Measurements from ENCODE around the gene MRPS7. TPM values are rescaled to one million over a fixed set of nuclear protein-coding genes. Genes with fewer than 3 reads are reported as not detected.

Gene MRPS7
- total and polyA plus RNA-seq, 10 of the 15 experiments (the other 5 are each of a cell fraction or from before 2014, with no cell fraction given) = 88.4 to 217 (median 109) TPM

GRCh38 chr17:75239778-75240393, 21.8 kb upstream of the MRPS7 start:
- ChIA-PET POLR2A (interaction anchor here (0.6 to 1.2 kb wide), 4 partner anchors 23 to 135 kb away, joined by 3 to 5 read pairs (median 4); partner anchors contain the start of gene MIF4GD), RAD21 (ENCODE audit: unreplicated experiment) (interaction anchor here (0.7 to 1.6 kb wide), 12 partner anchors 20 to 279 kb away, joined by 3 to 9 read pairs (median 4); partner anchors contain the start of genes MIF4GD and NUP85), SMC1A (ENCODE audit: uncharacterized antibody, unreplicated experiment) (interaction anchor here (1.0 to 2.3 kb wide), 6 partner anchors 10 to 126 kb away, joined by 3 to 10 read pairs (median 5); partner anchors contain the start of genes GGA3, MIF4GD and MRPS7), CTCF (interaction anchor here (0.6 to 4.3 kb wide), 24 partner anchors 10 to 278 kb away, joined by 3 to 34 read pairs (median 4); partner anchors contain the start of genes GGA3, MIF4GD, MRPS7 and NUP85)
- peaks cover 39% of the 10 kb centered on the region for H3K4me1 ChIP-seq (ENCODE audit: control insufficient read depth, insufficient read depth, low read length)
- H3K27me3 ChIP-seq (replicated peaks in 1 of 2; ENCODE audit: control insufficient read depth in 2 of 2, insufficient read depth in 2 of 2, low read length in 1 of 2) = no peaks in the 10 kb centered on the region
- H2AFZ ChIP-seq (ENCODE audit: control insufficient read depth, low read depth, low read length) = no peak overlapping the region
- 99% methylated on average over 20 of the region's 23 CpGs for WGBS (ENCODE audit: insufficient coverage, insufficient replicate concordance, low lambda C conversion rate, missing lambda C conversion rate)
- H4K20me1 ChIP-seq (ENCODE audit: control insufficient read depth, insufficient read depth) = no peaks in the 10 kb centered on the region; the same call in 1 of the 2 replicates
- H3K36me3 ChIP-seq (ENCODE audit: control insufficient read depth in 2 of 2, insufficient read depth in 2 of 2, low read length in 1 of 2) = peaks cover 63 to 65% of the 10 kb centered on the region in 2 experiments
- H3K9me3 ChIP-seq (replicated peaks; ENCODE audit: control insufficient read depth, insufficient read depth, low read length) = no peaks in the 10 kb centered on the region
- BruUV-seq (replicated peaks) = no TSS peak
- no peak overlapping the region for H3K4me3 ChIP-seq
- no peak for FAIRE-seq
- DNase-seq (ENCODE audit: low read depth, low spot score) = no peak
- H3K27ac ChIP-seq (ENCODE audit: control insufficient read depth, insufficient read depth) = no peak overlapping the region
- no peak for ATAC-seq
- H3K4me2 ChIP-seq (ENCODE audit: control insufficient read depth, insufficient read depth) = no peak overlapping the region
- no peak overlapping the region for H3K9ac ChIP-seq (ENCODE audit: control insufficient read depth, insufficient read depth, low read length)
- intact Hi-C loops (cut with micrococcal nuclease; ENCODE audit: unreplicated experiment) = loop anchor here (1.0 kb wide), 1 partner anchor 172 kb away; no protein-coding TSS in a partner anchor
- in situ Hi-C loops (cut with MboI) = no loop called here
- H3K79me2 ChIP-seq (ENCODE audit: control insufficient read depth, insufficient read depth, low read length) = no peaks in the 10 kb centered on the region; the same call in 1 of the 2 replicates
- TF ChIP-seq NKRF (conservative IDR thresholded peaks at IDR 0.05) = no peak
- TF ChIP-seq POLR2AphosphoS2 (IDR thresholded peaks at IDR 0.05; ENCODE audit: low read depth, low read length) = no peak
- TF ChIP-seq IKZF2 (IDR thresholded peaks at IDR 0.05) = no peak
- no peak for TF ChIP-seq CREM (IDR thresholded peaks at IDR 0.05; ENCODE audit: low read depth)
- TF ChIP-seq NFXL1 (IDR thresholded peaks at IDR 0.05; ENCODE audit: borderline replicate concordance) = no peak
- TF ChIP-seq ZBTB11 (CRISPR knock-in tag; IDR thresholded peaks at IDR 0.05) = no peak
- no peak for TF ChIP-seq POLR2AphosphoS5 (IDR thresholded peaks at IDR 0.05; ENCODE audit: low read length)
- TF ChIP-seq TCF7 (IDR thresholded peaks at IDR 0.05; ENCODE audit: borderline replicate concordance) = no peak
- TF ChIP-seq USF2 (IDR thresholded peaks at IDR 0.05; ENCODE audit: borderline replicate concordance, low read depth, low read length) = no peak
- TF ChIP-seq FOS (IDR thresholded peaks at IDR 0.05; ENCODE audit: borderline replicate concordance, extremely low read depth, insufficient read length) = no peak
- TF ChIP-seq ESRRA (IDR thresholded peaks at IDR 0.05; ENCODE audit: low read length) = no peak
- TF ChIP-seq BACH1 (IDR thresholded peaks at IDR 0.05; ENCODE audit: borderline replicate concordance) = no peak
- TF ChIP-seq SMC3 (IDR thresholded peaks at IDR 0.05; ENCODE audit: borderline replicate concordance, low read length) = no peak
- no peak for TF ChIP-seq BCLAF1 (IDR thresholded peaks at IDR 0.05)
